Measurements from ENCODE around the gene BANF1.

GRCh38 chr11:66006134-66006890 lies 4.0 kb downstream of the BANF1 start:
- no peak for TF ChIP-seq CTCF (IDR thresholded peaks at IDR 0.05; ENCODE audit: low read depth, low read length)
- TF ChIP-seq POLR2A (IDR thresholded peaks at IDR 0.05; ENCODE audit: extremely low read depth, insufficient read length) = no peak

All from NB4 (cell line).